K562 (cell line): ENCODE results near the gene LSR. TPM values are rescaled to one million over a fixed set of nuclear protein-coding genes. Genes with fewer than 3 reads are reported as not detected.

Experiments
- ADNP ChIP-seq: fragments of 200-800 bp; sonication (Bioruptor generic); IDR thresholded peaks from 2 replicates; pipeline ENCODE4 v1.6.1; 2016; ENCODE audit warnings: missing genetic modification characterization, missing compliant biosample characterization
- ARID4B ChIP-seq: sonication (generic); formaldehyde crosslinking; IDR thresholded peaks from 2 replicates; pipeline ENCODE4 v1.8.0; 2022; ENCODE audit warnings: mild to moderate bottlenecking, missing genetic modification reagents
- CTBP1 ChIP-seq: fragments of 450-650 bp; IDR thresholded peaks from 2 replicates; pipeline ENCODE4 v1.6.1; 2016; ENCODE audit warnings: borderline replicate concordance
- E2F3 ChIP-seq: fragments of 250-450 bp; sonication (Bioruptor Pico); IDR thresholded peaks from 2 replicates; pipeline ENCODE4 v1.4.0; 2020; ENCODE audit warnings: mild to moderate bottlenecking
- ESRRA ChIP-seq: fragments of 450-650 bp; IDR thresholded peaks from 2 replicates; pipeline ENCODE4 v1.6.1; 2014; ENCODE audit warnings: low read depth, mild to moderate bottlenecking, moderate library complexity, borderline replicate concordance
- HDAC8 ChIP-seq: fragments of 450-650 bp; IDR thresholded peaks from 2 replicates; pipeline ENCODE4 v1.6.1; 2016; ENCODE audit warnings: mild to moderate bottlenecking, missing genetic modification characterization, moderate library complexity, missing compliant biosample characterization
- HIVEP1 ChIP-seq: fragments of 250-450 bp; sonication (Bioruptor Pico); IDR thresholded peaks from 2 replicates; pipeline ENCODE4 v1.4.0; 2020; ENCODE audit warnings: mild to moderate bottlenecking
- HNRNPH1 ChIP-seq: fragments of 200-400 bp; formaldehyde crosslinking; optimal IDR thresholded peaks from 2 replicates; pipeline ENCODE3; 2017; ENCODE audit warnings: low read depth, mild to moderate bottlenecking, low read length, moderate library complexity
- ID3 ChIP-seq, 2 experiments: fragments of 250-450 bp in 1 of 2; fragments of 450-650 bp in 1 of 2; sonication (Bioruptor Pico) in 1 of 2; IDR thresholded peaks; 2 replicates each; pipeline versions ENCODE4 v1.6.1 to v1.8.0; 2016 to 2021; ENCODE audit warnings: mild to moderate bottlenecking in 2 of 2, moderate library complexity in 2 of 2, missing compliant biosample characterization in 1 of 2, missing genetic modification characterization in 1 of 2
- PCBP2 ChIP-seq: fragments of 200-400 bp; formaldehyde crosslinking; IDR thresholded peaks from 2 replicates; pipeline ENCODE4 v1.6.1; 2018; ENCODE audit warnings: low read length, low read depth, mild to moderate bottlenecking, moderate library complexity; ENCODE audit not compliant: poor library complexity, severe bottlenecking
- RB1 ChIP-seq: fragments of 450-650 bp; IDR thresholded peaks from 2 replicates; pipeline ENCODE4 v1.6.1; 2017; ENCODE audit warnings: low read depth, mild to moderate bottlenecking
- RBM25 ChIP-seq: fragments of 200-400 bp; formaldehyde crosslinking; IDR thresholded peaks from 2 replicates; pipeline ENCODE4 v1.6.1; 2018; ENCODE audit warnings: low read length, low read depth, moderate library complexity; ENCODE audit not compliant: severe bottlenecking
- SMARCC2 ChIP-seq: fragments of 450-650 bp; IDR thresholded peaks from 2 replicates; pipeline ENCODE4 v1.6.1; 2017; ENCODE audit warnings: antibody characterized with exemption, moderate library complexity, mild to moderate bottlenecking, low read depth
- TCF7 ChIP-seq: sonication (generic); IDR thresholded peaks from 2 replicates; pipeline ENCODE4 v1.6.1; 2016; ENCODE audit warnings: antibody characterized with exemption, borderline replicate concordance
- VEZF1 ChIP-seq: fragments of 200-800 bp; sonication (Bioruptor generic); IDR thresholded peaks from 2 replicates; pipeline ENCODE4 v1.6.1; 2017; ENCODE audit warnings: missing genetic modification characterization, missing compliant biosample characterization
- ZFP91 ChIP-seq: sonication (generic); formaldehyde crosslinking; IDR thresholded peaks from 2 replicates; pipeline ENCODE4 v1.8.0; 2022; ENCODE audit warnings: mild to moderate bottlenecking, missing genetic modification reagents
- ZNF668 ChIP-seq: fragments of 250-450 bp; sonication (Bioruptor Pico); IDR thresholded peaks from 2 replicates; pipeline ENCODE4 v1.8.0; 2022; ENCODE audit warnings: mild to moderate bottlenecking, inconsistent platforms
- ZNF707 ChIP-seq: fragments of 250-450 bp; sonication (Bioruptor Pico); conservative IDR thresholded peaks from 2 replicates; pipeline ENCODE4 v1.8.0; 2022; ENCODE audit warnings: inconsistent platforms, mild to moderate bottlenecking, moderate library complexity
- polyA plus RNA-seq, 8 experiments: library from polyadenylated mRNA; depleted of rRNA in 4 of 8; stranded (reverse) in 5 of 8; unstranded in 3 of 8; fragments of >200 nt; fragmentation: Nextera tagmentation in 2 of 8; fragmentation: Illumina TruSeq in 1 of 8; extraction: Ambion mirVana in 2 of 8; extraction: Trizol in 1 of 8; gene quantifications; 2 replicates each; pipeline versions ENCODE4 v1.2.1 to v1.2.3, GENCODE V29; 2011 to 2014; ENCODE audit warnings: inconsistent platforms in 1 of 8, missing spikeins in 1 of 8
- total RNA-seq, 7 experiments: library from RNA; depleted of rRNA in 6 of 7; stranded (reverse); fragments of >200 nt in 6 of 7; fragmentation: Illumina TruSeq in 2 of 7; extraction: Trizol in 2 of 7; gene quantifications; 2 replicates each; pipeline versions ENCODE4 v1.2.1 to v1.2.3, GENCODE V29; 2011 to 2021; ENCODE audit warnings: low replicate concordance in 1 of 7

LSR gene
- total and polyA plus RNA-seq, 9 of the 15 experiments (the other 6 are each of a cell fraction or from before 2014, with no cell fraction given): 0.44 to 87.9 (median 28.0) TPM

GRCh38 chr19:35204799-35205732, 43.7 kb upstream of the LSR start (continued):
- TF ChIP-seq ID3 (CRISPR knock-in tag; IDR thresholded peaks at IDR 0.05) (peak; percentile 84; the same call in 1 of the 2 replicates), ID3 (tag; IDR thresholded peaks at IDR 0.05) (peak; percentile 99), HIVEP1 (CRISPR knock-in tag) (peak; percentile 94), ZNF668 (CRISPR knock-in tag) (peak; percentile 97), HNRNPH1 (no peak), E2F3 (CRISPR knock-in tag) (peak; percentile 96), PCBP2 (no peak), ZNF707 (CRISPR knock-in tag) (peak; percentile 71; the same call in 1 of the 2 replicates), RBM25 (peak; percentile 78), VEZF1 (CRISPR knock-in tag) (peak; percentile 89), ARID4B (no peak), ESRRA (peak; percentile 43), ZFP91 (no peak), ADNP (0 out of 2 replicates have a peak, but pooled peaks have one; percentile 9), TCF7 (no peak), CTBP1 (peak; percentile 52; the same call in 1 of the 2 replicates), HDAC8 (tag) (peak; percentile 98), SMARCC2 (peak; percentile 62; the same call in 1 of the 2 replicates), RB1 (no peak)
